Spleen (tissue), 11 donors: Measurements from ENCODE around the gene SLC23A2. TPM values are rescaled to one million over a fixed set of nuclear protein-coding genes. Genes with fewer than 3 reads are reported as not detected.
"Not testable (repeated sequence)": the region's sequence is repeated elsewhere in the genome, so short reads cannot be mapped to it uniquely, and the experiment has no call there.

Experiments
- DNase-seq: peaks from one replicate; pipeline ENCODE4 v3.0.0-alpha.2; 2020
- H3K27ac ChIP-seq, 8 donors: fragments of 200-600 bp; sonication (generic) in 7 of 8; 1 replicate in 4 of 8; 2 replicates in 4 of 8; pipeline versions ENCODE4 v1.5.0 to v1.8.0; 2016 to 2021; ENCODE audit warnings: inconsistent platforms in 4 of 8, mild to moderate bottlenecking in 4 of 8, moderate library complexity in 1 of 8
- H3K27me3 ChIP-seq, 7 donors: fragments of 200-600 bp; sonication (generic) in 6 of 7; replicated peaks in 1 of 7; 1 replicate in 4 of 7; 2 replicates in 3 of 7; pipeline versions ENCODE4 v1.5.0 to v1.8.0; 2016 to 2021; ENCODE audit warnings: inconsistent platforms in 3 of 7, mild to moderate bottlenecking in 1 of 7
- H3K36me3 ChIP-seq, 6 donors: fragments of 200-600 bp; sonication (generic) in 5 of 6; 1 replicate in 4 of 6; 2 replicates in 2 of 6; pipeline versions ENCODE4 v1.5.0 to v1.8.0; 2016 to 2021; ENCODE audit warnings: inconsistent platforms in 2 of 6
- H3K4me1 ChIP-seq, 6 donors: fragments of 200-600 bp; sonication (generic) in 5 of 6; 1 replicate in 3 of 6; 2 replicates in 3 of 6; pipeline versions ENCODE4 v1.5.0 to v1.8.0; 2016 to 2021; ENCODE audit warnings: inconsistent platforms in 3 of 6
- H3K4me3 ChIP-seq, 8 donors: fragments of 200-600 bp; sonication (generic) in 7 of 8; 1 replicate in 4 of 8; 2 replicates in 4 of 8; pipeline versions ENCODE4 v1.5.0 to v1.8.0; 2016 to 2021; ENCODE audit warnings: inconsistent platforms in 4 of 8, mild to moderate bottlenecking in 4 of 8, moderate library complexity in 2 of 8
- H3K9me3 ChIP-seq, 8 donors: fragments of 200-600 bp; sonication (generic) in 7 of 8; 1 replicate in 4 of 8; 2 replicates in 4 of 8; pipeline versions ENCODE4 v1.5.0 to v1.8.0; 2016 to 2021; ENCODE audit warnings: inconsistent platforms in 4 of 8
- POLR2A ChIP-seq, 3 donors: fragments of 450-650 bp; IDR thresholded peaks; one replicate each; pipeline ENCODE4 v1.5.1; 2017; ENCODE audit warnings: antibody characterized with exemption in 3 of 3, mild to moderate bottlenecking in 1 of 3
- POLR2AphosphoS5 ChIP-seq, 3 donors: sonication (generic); formaldehyde crosslinking; IDR thresholded peaks; one replicate each; pipeline ENCODE4 v1.5.1; 2017; ENCODE audit warnings: antibody characterized with exemption in 3 of 3
- WGBS, 5 donors: extraction: QIAGEN DNeasy Blood & Tissue Kit in 3 of 5; methylation state at CpG; one replicate each; pipeline versions ENCODE4 v1.1.5 to v1.1.7; 2013 to 2018; 5-methylcytosine and 5-hydroxymethylcytosine counted together
- intact Hi-C: fragments of 100-400 bp; cut with DNase I; formaldehyde crosslinking; loops from one replicate; pipeline ENCODE4 v1.15.0; 2023; ENCODE audit warnings: low total_unique reads
- polyA plus RNA-seq, 3 donors: library from polyadenylated mRNA; stranded (reverse); fragments of 200-250 nt; gene quantifications; one replicate each; pipeline ENCODE4 v1.2.1, GENCODE V29; 2013
- total RNA-seq, 7 donors: library from RNA; depleted of rRNA in 3 of 7; stranded (reverse); fragments of >200 nt in 3 of 7; fragmentation: NEBNext Ultra II Directional in 4 of 7; extraction: Animal tissue kit (Norgen Biotek cat#: 25700) in 4 of 7; gene quantifications; one replicate each; pipeline versions ENCODE4 v1.1.0 to v1.2.1, GENCODE V29; 2016 to 2021
- TF ChIP-seq, protein P1 (sequence below), 11 experiments: fragments of 200-600 bp in 7 of 11; fragments of 450-650 bp in 4 of 11; sonication (generic) in 4 of 11; IDR thresholded peaks in 8 of 11; conservative IDR thresholded peaks in 3 of 11; 1 replicate in 7 of 11; 2 replicates in 4 of 11; pipeline versions ENCODE4 v1.4.0 to v1.8.0; 2016 to 2021; ENCODE audit warnings: antibody characterized with exemption in 11 of 11, inconsistent platforms in 4 of 11, mild to moderate bottlenecking in 1 of 11
- donor health status: healthy with polysubstance abuse.
- donor health status: DM: no; HTN: no; CAD: no; lungs with moderate emphysema.
- donor health status: DM: no; HTN: no; CAD: no.
- donor health status: Bipolar disorder and iron deficiency.
- donor health status: healthy.
- donor health status: DM: no; HTN: no; CAD: no.
- donor health status: DM: yes; HTN: yes; CAD: no.

The SLC23A2 gene
- total and polyA plus RNA-seq, 10 donors = 5.1 to 72.0 (median 45.8) TPM

DNA sequence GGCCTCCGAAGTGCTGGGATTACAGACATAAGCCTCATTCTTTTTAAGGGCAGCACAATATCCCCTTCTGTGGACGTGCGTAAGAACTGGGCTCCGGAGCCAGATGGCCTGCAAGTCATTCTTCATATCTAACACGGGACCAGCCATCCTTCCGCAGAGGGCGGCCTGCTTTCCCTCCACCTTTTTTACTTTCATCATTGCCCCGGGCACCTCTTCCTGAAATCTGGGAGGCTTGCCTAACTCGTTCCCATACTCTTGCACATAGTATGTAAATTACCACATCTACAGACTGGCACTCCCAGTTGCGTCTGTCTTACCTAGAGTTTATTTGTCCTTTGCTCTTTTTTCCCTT lies 29.9 kb upstream of the SLC23A2 start:
- peaks cover 0 to 21% (median 4%) of the 10 kb centered on the region in 6 donors for H3K4me1 ChIP-seq
- no peaks in the 10 kb centered on the region for H3K36me3 ChIP-seq
- peak overlapping the region in 1 of 8 donors; percentile 44 for H3K27ac ChIP-seq
- no peak for TF ChIP-seq POLR2AphosphoS5 (IDR thresholded peaks at IDR 0.05)
- TF ChIP-seq, protein P1, sequence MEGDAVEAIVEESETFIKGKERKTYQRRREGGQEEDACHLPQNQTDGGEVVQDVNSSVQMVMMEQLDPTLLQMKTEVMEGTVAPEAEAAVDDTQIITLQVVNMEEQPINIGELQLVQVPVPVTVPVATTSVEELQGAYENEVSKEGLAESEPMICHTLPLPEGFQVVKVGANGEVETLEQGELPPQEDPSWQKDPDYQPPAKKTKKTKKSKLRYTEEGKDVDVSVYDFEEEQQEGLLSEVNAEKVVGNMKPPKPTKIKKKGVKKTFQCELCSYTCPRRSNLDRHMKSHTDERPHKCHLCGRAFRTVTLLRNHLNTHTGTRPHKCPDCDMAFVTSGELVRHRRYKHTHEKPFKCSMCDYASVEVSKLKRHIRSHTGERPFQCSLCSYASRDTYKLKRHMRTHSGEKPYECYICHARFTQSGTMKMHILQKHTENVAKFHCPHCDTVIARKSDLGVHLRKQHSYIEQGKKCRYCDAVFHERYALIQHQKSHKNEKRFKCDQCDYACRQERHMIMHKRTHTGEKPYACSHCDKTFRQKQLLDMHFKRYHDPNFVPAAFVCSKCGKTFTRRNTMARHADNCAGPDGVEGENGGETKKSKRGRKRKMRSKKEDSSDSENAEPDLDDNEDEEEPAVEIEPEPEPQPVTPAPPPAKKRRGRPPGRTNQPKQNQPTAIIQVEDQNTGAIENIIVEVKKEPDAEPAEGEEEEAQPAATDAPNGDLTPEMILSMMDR (IDR thresholded peaks at IDR 0.05 in 8 of 11, conservative IDR thresholded peaks at IDR 0.05 in 3 of 11) = no peak
- no peak for TF ChIP-seq POLR2A (IDR thresholded peaks at IDR 0.05)
- no peaks in the 10 kb centered on the region for H3K27me3 ChIP-seq
- intact Hi-C loops = no loop called here
- DNase-seq = no peak
- H3K9me3 ChIP-seq = no peaks in the 10 kb centered on the region
- H3K4me3 ChIP-seq = no peak overlapping the region
- whole genome bisulfite sequencing, 5 donors = 52 to 90% (median 78%) methylated on average over 10 of the region's 10 CpGs

DNA sequence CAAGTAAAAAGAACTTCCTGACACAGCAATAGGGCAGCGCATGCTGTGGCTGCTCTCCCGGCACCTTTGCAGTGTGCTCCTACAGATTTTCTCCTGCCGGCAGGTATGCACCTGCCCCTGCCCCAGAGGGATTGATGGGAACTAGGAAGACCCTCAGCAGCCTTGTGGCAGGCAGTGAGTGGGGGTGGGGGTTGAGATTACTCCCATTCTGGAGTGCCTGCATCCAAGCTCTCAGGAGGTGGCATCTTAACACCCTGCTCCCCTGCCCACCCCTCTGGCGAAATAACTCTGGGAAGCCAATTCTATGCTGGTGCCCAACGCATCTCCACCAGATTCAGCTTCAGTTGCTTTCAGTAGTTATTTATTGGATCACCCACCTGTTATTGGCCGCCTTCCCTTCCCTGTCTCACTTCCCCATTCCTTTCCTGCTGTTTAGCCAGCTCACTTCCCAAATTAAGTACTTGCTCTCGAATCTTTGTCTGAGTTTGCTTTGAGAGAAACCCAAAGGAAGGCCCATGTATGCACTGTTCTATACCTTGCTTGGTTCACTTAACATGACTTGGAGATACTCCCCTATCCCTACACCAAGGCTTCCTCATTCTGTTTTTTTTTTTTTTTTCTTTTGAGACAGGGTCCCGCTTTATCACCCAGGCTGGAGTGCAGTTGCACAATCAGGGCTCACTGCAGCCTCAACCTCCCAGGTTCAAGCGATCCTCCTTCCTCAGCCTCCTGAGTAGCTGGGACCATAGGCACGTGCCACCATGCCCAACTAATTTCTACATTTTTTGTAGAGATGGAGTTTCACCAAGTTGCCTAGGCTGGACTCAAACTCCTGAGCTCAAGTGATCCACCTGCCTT lies 29.3 kb upstream of the SLC23A2 start:
- TF ChIP-seq, protein P1 (IDR thresholded peaks at IDR 0.05 in 8 of 11, conservative IDR thresholded peaks at IDR 0.05 in 3 of 11) = no peak
- TF ChIP-seq POLR2A (IDR thresholded peaks at IDR 0.05) = no peak
- no peak for TF ChIP-seq POLR2AphosphoS5 (IDR thresholded peaks at IDR 0.05)
- no peaks in the 10 kb centered on the region for H3K27me3 ChIP-seq
- no peak overlapping the region for H3K4me3 ChIP-seq
- H3K27ac ChIP-seq = peak overlapping the region in 1 of 8 donors; percentile 44
- H3K36me3 ChIP-seq = no peaks in the 10 kb centered on the region
- 62 to 66% (median 64%) methylated on average over 10 of the region's 10 CpGs for WGBS, 5 donors
- peak; percentile 17 for DNase-seq
- intact Hi-C loops = no loop called here
- H3K9me3 ChIP-seq = no peaks in the 10 kb centered on the region
- H3K4me1 ChIP-seq = peaks cover 0 to 21% (median 4%) of the 10 kb centered on the region in 6 donors

DNA sequence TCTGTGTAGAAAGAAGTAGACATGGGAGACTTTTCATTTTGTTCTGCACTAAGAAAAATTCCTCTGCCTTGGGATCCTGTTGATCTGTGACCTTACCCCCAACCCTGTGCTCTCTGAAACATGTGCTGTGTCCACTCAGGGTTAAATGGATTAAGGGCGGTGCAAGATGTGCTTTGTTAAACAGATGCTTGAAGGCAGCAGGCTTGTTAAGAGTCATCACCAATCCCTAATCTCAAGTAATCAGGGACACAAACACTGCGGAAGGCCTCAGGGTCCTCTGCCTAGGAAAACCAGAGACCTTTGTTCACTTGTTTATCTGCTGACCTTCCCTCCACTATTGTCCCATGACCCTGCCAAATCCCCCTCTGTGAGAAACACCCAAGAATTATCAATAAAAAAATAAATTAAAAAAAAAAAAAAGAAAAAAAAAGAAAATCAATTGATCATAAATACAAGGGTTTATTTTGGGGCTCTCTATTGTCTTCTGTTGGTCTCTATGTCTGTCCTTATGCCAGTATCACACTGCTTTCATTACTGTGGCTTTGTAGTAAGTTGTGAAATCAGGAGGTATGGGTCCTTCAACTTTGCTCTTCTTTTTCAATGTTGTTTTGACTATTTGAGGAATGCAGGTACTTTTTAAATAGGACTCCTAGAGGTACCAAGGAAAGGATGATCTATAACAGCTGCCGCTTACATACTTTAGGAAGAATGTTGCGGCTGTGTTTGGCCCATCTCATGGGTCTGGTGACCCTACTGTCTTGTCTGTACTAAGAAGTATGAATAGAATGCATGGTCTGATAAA lies 27.1 kb upstream of the SLC23A2 start:
- H3K27me3 ChIP-seq, intact Hi-C loops, H3K27ac ChIP-seq, H3K36me3 ChIP-seq, H3K9me3 ChIP-seq, H3K4me3 ChIP-seq: not testable (repeated sequence)
- peaks cover 0 to 25% (median 4%) of the 10 kb centered on the region in 6 donors for H3K4me1 ChIP-seq
- peak; percentile 6 for DNase-seq
- 86 to 97% (median 95%) methylated on average over 3 to 4 of the region's 4 CpGs for WGBS, 5 donors

GRCh38 chr20:5024982-5025381 lies 23.7 kb upstream of the SLC23A2 start:
- WGBS, 5 donors = 90 to 94% (median 92%) methylated on average over 4 of the region's 4 CpGs
- H3K27ac ChIP-seq = peak overlapping the region in 4 of 8 donors; percentile 15 to 47 (median 29)
- intact Hi-C loops = no loop called here

More at GRCh38 chr20:5024982-5025381, 23.7 kb upstream of the SLC23A2 start:
- no peaks in the 10 kb centered on the region for H3K9me3 ChIP-seq
- H3K36me3 ChIP-seq = no peaks in the 10 kb centered on the region
- peaks cover 0 to 4% (median 0%) of the 10 kb centered on the region in 6 donors for H3K4me1 ChIP-seq
- no peak overlapping the region for H3K4me3 ChIP-seq
- no peaks in the 10 kb centered on the region for H3K27me3 ChIP-seq
- peak; percentile 23 for DNase-seq
- no peak for TF ChIP-seq POLR2AphosphoS5 (IDR thresholded peaks at IDR 0.05)
- no peak for TF ChIP-seq POLR2A (IDR thresholded peaks at IDR 0.05)
- TF ChIP-seq, protein P1 (IDR thresholded peaks at IDR 0.05 in 8 of 11, conservative IDR thresholded peaks at IDR 0.05 in 3 of 11) = no peak
